OCI-LY3 (cell line): ENCODE data around the gene DYDC2.

Experiments
- H2AFZ ChIP-seq: fragments of 200-600, 300-600 bp; shearing (Covaris generic); 2 replicates; pipeline ENCODE4 v1.6.0; 2014; ENCODE audit warnings: antibody characterized with exemption, low read depth, low read length
- H3K27ac ChIP-seq: fragments of 200-600, 300-600 bp; sonication (generic); 2 replicates; pipeline ENCODE4 v1.5.1; 2014; ENCODE audit warnings: mild to moderate bottlenecking, low read length, moderate library complexity, mixed read lengths
- H3K27me3 ChIP-seq: fragments of 200-600, 300-600 bp; sonication (generic); 2 replicates; pipeline ENCODE4 v1.6.1; 2014; ENCODE audit warnings: low read depth, low read length, mixed read lengths
- H3K36me3 ChIP-seq: fragments of 200-600, 300-600 bp; sonication (generic); replicated peaks from 2 replicates; pipeline ENCODE3; 2014; ENCODE audit warnings: low read depth, low read length, mixed read lengths
- H3K4me1 ChIP-seq: fragments of 300-600, 200-600 bp; sonication (generic); 2 replicates; pipeline ENCODE4 v1.6.1; 2014; ENCODE audit warnings: low read length, mixed read lengths
- H3K4me2 ChIP-seq: fragments of 200-600, 300-600 bp; sonication (generic); 2 replicates; pipeline ENCODE4 v1.6.1; 2014; ENCODE audit warnings: low read length, mixed read lengths
- H3K4me3 ChIP-seq: fragments of 300-600, 200-600 bp; sonication (generic); 2 replicates; pipeline ENCODE4 v1.5.1; 2014; ENCODE audit warnings: antibody characterized with exemption, mild to moderate bottlenecking, low read length, moderate library complexity
- H3K79me2 ChIP-seq: fragments of 300-600, 200-600 bp; shearing (Covaris generic); 2 replicates; pipeline ENCODE4 v1.6.1; 2014; ENCODE audit warnings: mild to moderate bottlenecking, low read length, mixed read lengths
- H3K9ac ChIP-seq: fragments of 300-600, 200-600 bp; shearing (Covaris generic); 2 replicates; pipeline ENCODE4 v1.6.0; 2014; ENCODE audit warnings: mild to moderate bottlenecking, low read length, moderate library complexity
- H3K9me3 ChIP-seq: fragments of 200-600, 300-600 bp; shearing (Covaris generic); 2 replicates; pipeline ENCODE4 v1.6.1; 2014; ENCODE audit warnings: low read length, mixed read lengths; ENCODE audit not compliant: insufficient read depth
- H4K20me1 ChIP-seq: fragments of 200-600, 300-600 bp; sonication (generic); 2 replicates; pipeline ENCODE4 v1.6.1; 2016; ENCODE audit warnings: low read length, mixed read lengths; ENCODE audit not compliant: insufficient read depth
- CTCF ChIP-seq: fragments of 200-600, 300-600 bp; sonication (generic); IDR thresholded peaks from 2 replicates; pipeline ENCODE4 v1.5.1; 2014; ENCODE audit warnings: antibody characterized with exemption, low read length, low read depth
- EZH2phosphoT487 ChIP-seq: fragments of 200-600 bp; shearing (Covaris generic); IDR thresholded peaks from 2 replicates; pipeline ENCODE4 v1.6.1; 2018; ENCODE audit warnings: antibody characterized with exemption, mixed run types, low read depth

DYDC2 gene

GRCh38 chr10:80356563-80356988 lies at the start of gene DYDC2, which contains the start of gene DYDC1:
TSS of gene DYDC2 (plus strand) at chr10:80356781. CDS start at chr10:80362444, 5,663 bp downstream.
TSS of gene DYDC1 (minus strand) at chr10:80356755. CDS start at chr10:80352601, 4,154 bp downstream.
- no peak within 1 kb of the TSS for H3K27ac ChIP-seq
- no peaks in the 10 kb centered on the region for H3K36me3 ChIP-seq
- no peaks in the 10 kb centered on the region for H3K9me3 ChIP-seq
- no peak within 1 kb of the TSS for H3K4me3 ChIP-seq
- no peaks in the 10 kb centered on the region for H3K27me3 ChIP-seq
- no peak within 1 kb of the TSS for H2AFZ ChIP-seq
- H4K20me1 ChIP-seq = no peaks in the 10 kb centered on the region
- H3K4me2 ChIP-seq = no peak within 1 kb of the TSS
- H3K9ac ChIP-seq = no peak within 1 kb of the TSS
- no peaks in the 10 kb centered on the region for H3K79me2 ChIP-seq
- TF ChIP-seq EZH2phosphoT487 = no peak
- TF ChIP-seq CTCF = no peak
- no peaks in the 10 kb centered on the region for H3K4me1 ChIP-seq

GRCh38 chr10:80313523-80313922 lies 43.1 kb upstream of the DYDC2 start:
- Histone ChIP-seq H3K27me3 (peaks cover 4% of the 10 kb centered on the region; the same call in 1 of the 2 replicates), H3K27ac (no peak overlapping the region), H3K36me3 (no peaks in the 10 kb centered on the region), H3K9me3 (no peaks in the 10 kb centered on the region), H3K9ac (no peak overlapping the region), H3K79me2 (no peaks in the 10 kb centered on the region), H3K4me1 (peaks cover 6% of the 10 kb centered on the region; the same call in 1 of the 2 replicates), H4K20me1 (no peaks in the 10 kb centered on the region), H3K4me2 (no peak overlapping the region), H3K4me3 (no peak overlapping the region), H2AFZ (no peak overlapping the region)
- TF ChIP-seq EZH2phosphoT487 = no peak

- Histone ChIP-seq H2AFZ (no peak overlapping the region), H3K79me2 (no peaks in the 10 kb centered on the region), H3K36me3 (no peaks in the 10 kb centered on the region), H3K27me3 (peaks cover 4% of the 10 kb centered on the region), H3K9ac (no peak overlapping the region), H4K20me1 (no peaks in the 10 kb centered on the region), H3K4me1 (peaks cover 6% of the 10 kb centered on the region; the same call in 1 of the 2 replicates), H3K4me3 (no peak overlapping the region), H3K27ac (no peak overlapping the region), H3K4me2 (no peak overlapping the region), H3K9me3 (no peaks in the 10 kb centered on the region)
- TF ChIP-seq CTCF = no peak
- TF ChIP-seq EZH2phosphoT487 = no peak
These were observed 41.2 kb upstream of the DYDC2 start for GRCh38 chr10:80315391-80315790.

GRCh38 chr10:80318742-80319141 lies 37.8 kb upstream of the DYDC2 start:
- Histone ChIP-seq H3K36me3 (no peaks in the 10 kb centered on the region), H3K27me3 (no peaks in the 10 kb centered on the region; the same call in 1 of the 2 replicates), H3K9ac (no peak overlapping the region), H2AFZ (no peak overlapping the region), H3K27ac (no peak overlapping the region), H3K79me2 (no peaks in the 10 kb centered on the region), H3K9me3 (no peaks in the 10 kb centered on the region), H3K4me3 (no peak overlapping the region), H4K20me1 (no peaks in the 10 kb centered on the region), H3K4me1 (no peaks in the 10 kb centered on the region), H3K4me2 (no peak overlapping the region)
- TF ChIP-seq EZH2phosphoT487 (no peak), CTCF (no peak)
